HepG2 (cell line): ENCODE measurements around the gene TK2. TPM values are rescaled to one million over a fixed set of nuclear protein-coding genes. Genes with fewer than 3 reads are reported as not detected.

Experiments used
- ATAC-seq: fragments of 200-7000 bp; cut with Tn5 transposase; 3 replicates; pipeline ENCODE4 v1.9.1; 2020; ENCODE audit warnings: mild to moderate bottlenecking, moderate library complexity
- BruUV-seq: library from RNA; stranded (reverse); fragments of 400-500 nt; replicated peaks from 2 replicates; lab custom pipeline; 2021; lab: Mats Ljungman, UMichigan
- CTCF ChIA-PET: fragments of 300-600 bp; formaldehyde crosslinking; extraction: SDS; loops from one replicate; lab custom pipeline; 2021; ENCODE audit warnings: low total read pairs, inconsistent platforms, low intra/inter-chr PET ratio; lab: Yijun Ruan, JAX
- POLR2A ChIA-PET: fragments of 350-600 bp; sonication (Branson Sonifier 250); formaldehyde crosslinking; loops from one replicate; lab custom pipeline; 2020; ENCODE audit warnings: antibody characterized with exemption, inconsistent platforms; lab: Yijun Ruan, JAX
- DNase-seq: peaks from one replicate; pipeline ENCODE4 v3.0.0-alpha.2; 2015; ENCODE audit warnings: low spot score
- FAIRE-seq: peaks from 3 replicates; lab custom pipeline; 2011; peaks lifted over from hg19 to GRCh38; lab: Jason Lieb, UNC
- H2AFZ ChIP-seq: one replicate; pipeline ENCODE4 v1.6.1; 2011; ENCODE audit warnings: low read length, inconsistent platforms
- H3K27ac ChIP-seq: fragments of 300-600 bp; 3 replicates; pipeline ENCODE4 v1.8.0; 2011; ENCODE audit warnings: mixed run types, mild to moderate bottlenecking, mixed read lengths, low read length, inconsistent platforms; ENCODE audit not compliant: insufficient read depth; ENCODE audit errors: extremely low read length
- H3K27me3 ChIP-seq, 2 experiments: fragments of 200-600 bp in 1 of 2; 2 replicates in 1 of 2; 3 replicates in 1 of 2; pipeline versions ENCODE4 v1.6.0 to v1.8.0; 2011; ENCODE audit warnings: low read length in 2 of 2, mild to moderate bottlenecking in 2 of 2, moderate library complexity in 2 of 2, inconsistent platforms in 1 of 2; ENCODE audit not compliant: insufficient read depth in 2 of 2, control insufficient read depth in 1 of 2
- H3K36me3 ChIP-seq, 2 experiments: fragments of 200-600 bp in 1 of 2; replicated peaks in 1 of 2; 2 replicates in 1 of 2; 3 replicates in 1 of 2; pipeline versions ENCODE4 v1.5.1 to v1.8.0; 2011; ENCODE audit warnings: low read length in 2 of 2, inconsistent platforms in 1 of 2; ENCODE audit not compliant: insufficient read depth in 2 of 2, control insufficient read depth in 1 of 2
- H3K4me1 ChIP-seq: 2 replicates; pipeline ENCODE4 v1.5.1; 2012; ENCODE audit warnings: low read length, inconsistent platforms; ENCODE audit not compliant: insufficient read depth
- H3K4me2 ChIP-seq: 2 replicates; pipeline ENCODE4 v1.6.0; 2011; ENCODE audit warnings: low read depth, low read length, inconsistent platforms
- H3K4me3 ChIP-seq, 3 experiments: fragments of 200-600 bp in 1 of 3; sonication (generic), shearing (Covaris generic) in 1 of 3; replicated peaks in 1 of 3; 2 replicates each; pipeline ENCODE4 v1.5.1; 2011 to 2016; ENCODE audit warnings: low read length in 3 of 3, inconsistent platforms in 2 of 3, low read depth in 2 of 3, mild to moderate bottlenecking in 2 of 3, control low read depth in 1 of 3, mixed read lengths in 1 of 3; ENCODE audit not compliant: insufficient read depth in 1 of 3
- H3K79me2 ChIP-seq: one replicate; pipeline ENCODE4 v1.6.1; 2011; ENCODE audit warnings: low read length, inconsistent platforms; ENCODE audit not compliant: insufficient read depth
- H3K9ac ChIP-seq: 2 replicates; pipeline ENCODE4 v1.6.0; 2011; ENCODE audit warnings: mild to moderate bottlenecking, low read depth, low read length, inconsistent platforms; ENCODE audit not compliant: insufficient read depth
- H3K9me3 ChIP-seq: 2 replicates; pipeline ENCODE4 v1.5.1; 2012; ENCODE audit warnings: mild to moderate bottlenecking, low read length
- H4K20me1 ChIP-seq: 2 replicates; pipeline ENCODE4 v1.6.0; 2011; ENCODE audit warnings: inconsistent platforms, mild to moderate bottlenecking, low read length, moderate library complexity; ENCODE audit not compliant: insufficient read depth
- MED13 ChIP-seq: sonication (generic); formaldehyde crosslinking; IDR thresholded peaks from 2 replicates; pipeline ENCODE4 v1.5.0; 2020; ENCODE audit warnings: missing genetic modification reagents
- NFIC ChIP-seq: IDR thresholded peaks from 2 replicates; pipeline ENCODE4 v1.6.1; 2012; ENCODE audit warnings: mild to moderate bottlenecking, low read length, inconsistent platforms
- NR1H2 ChIP-seq: sonication (generic); formaldehyde crosslinking; IDR thresholded peaks from 2 replicates; pipeline ENCODE4 v1.8.1; 2022; ENCODE audit warnings: low read depth, missing genetic modification reagents, borderline replicate concordance
- SOX13 ChIP-seq, 3 experiments: fragments of 450-650 bp in 1 of 3; sonication (generic) in 1 of 3; formaldehyde crosslinking in 1 of 3; IDR thresholded peaks in 2 of 3; conservative IDR thresholded peaks in 1 of 3; 2 replicates each; pipeline versions ENCODE4 v1.5.0 to v1.6.1; 2016 to 2020; ENCODE audit warnings: antibody characterized with exemption in 1 of 3, mild to moderate bottlenecking in 1 of 3, missing compliant biosample characterization in 1 of 3, missing genetic modification reagents in 1 of 3, moderate library complexity in 1 of 3
- TBX3 ChIP-seq: fragments of 450-650 bp; IDR thresholded peaks from 2 replicates; pipeline ENCODE4 v1.6.1; 2017; ENCODE audit warnings: antibody characterized with exemption, mild to moderate bottlenecking, inconsistent platforms, borderline replicate concordance
- TSC22D2 ChIP-seq: sonication (generic); formaldehyde crosslinking; IDR thresholded peaks from 2 replicates; pipeline ENCODE4 v1.5.1; 2020; ENCODE audit warnings: missing genetic modification reagents, mild to moderate bottlenecking, borderline replicate concordance
- U2AF2 ChIP-seq: fragments of 200-400 bp; formaldehyde crosslinking; IDR thresholded peaks from 2 replicates; pipeline ENCODE4 v1.6.1; 2017; ENCODE audit warnings: low read depth, mild to moderate bottlenecking, low read length
- ZNF292 ChIP-seq: sonication (generic); formaldehyde crosslinking; IDR thresholded peaks from 2 replicates; pipeline ENCODE4 v1.8.1; 2022; ENCODE audit warnings: mild to moderate bottlenecking, low read depth, missing genetic modification reagents, borderline replicate concordance
- ZNF367 ChIP-seq: sonication (generic); formaldehyde crosslinking; IDR thresholded peaks from 2 replicates; pipeline ENCODE4 v1.4.0; 2020; ENCODE audit warnings: missing genetic modification reagents, borderline replicate concordance
- WGBS: methylation state at CpG from one replicate; pipeline ENCODE4 v1.1.6; 2017; ENCODE audit warnings: low lambda C conversion rate; 5-methylcytosine and 5-hydroxymethylcytosine counted together
- in situ Hi-C: cut with HindIII; loops from 2 replicates; pipeline ENCODE4 v1.10.0; 2017; ENCODE audit warnings: low pct_unique_long_range_greater_than_20kb; ENCODE audit not compliant: extremely low pct_ligation_motif_present
- intact Hi-C: fragments of 100-400 bp; cut with micrococcal nuclease; formaldehyde crosslinking; loops from one replicate; pipeline ENCODE4 v1.10.0; 2022; ENCODE audit not compliant: unreplicated experiment
- polyA plus RNA-seq, 8 experiments: library from polyadenylated mRNA; depleted of rRNA in 3 of 8; stranded (reverse) in 7 of 8; unstranded in 1 of 8; fragments of >200 nt; fragmentation: Illumina TruSeq in 4 of 8; extraction: Trizol in 4 of 8; gene quantifications; 2 replicates each; pipeline versions ENCODE4 v1.2.1 to v1.2.3, GENCODE V29; 2011 to 2016; ENCODE audit warnings: low read depth in 4 of 8, missing spikeins in 1 of 8, mixed read lengths in 1 of 8; ENCODE audit not compliant: insufficient read depth in 1 of 8
- total RNA-seq, 5 experiments: library from RNA; depleted of rRNA; stranded (reverse); fragments of >200 nt; fragmentation: Illumina TruSeq; extraction: Trizol; gene quantifications; 2 replicates each; pipeline ENCODE4 v1.2.3, GENCODE V29; 2016; ENCODE audit warnings: low read depth in 1 of 5
- TF ChIP-seq, protein P1 (sequence below): sonication (generic); formaldehyde crosslinking; IDR thresholded peaks from 2 replicates; pipeline ENCODE4 v1.9.0; 2021; ENCODE audit warnings: missing genetic modification reagents, borderline replicate concordance
- TF ChIP-seq, protein P2 (sequence below): sonication (generic); formaldehyde crosslinking; IDR thresholded peaks from 2 replicates; pipeline ENCODE4 v1.5.0; 2020; ENCODE audit warnings: missing genetic modification reagents
- TF ChIP-seq, protein P3 (sequence below): sonication (generic); formaldehyde crosslinking; IDR thresholded peaks from 2 replicates; pipeline ENCODE4 v1.4.0; 2020; ENCODE audit warnings: missing genetic modification reagents
- TF ChIP-seq, protein P4 (sequence below): sonication (generic); formaldehyde crosslinking; IDR thresholded peaks from 2 replicates; pipeline ENCODE4 v1.4.0; 2020; ENCODE audit warnings: missing genetic modification reagents

The TK2 gene
- total and polyA plus RNA-seq, 2 of the 13 experiments (the other 11 are each of a cell fraction or from before 2014, with no cell fraction given) = 18.7 to 21.0 TPM

DNA sequence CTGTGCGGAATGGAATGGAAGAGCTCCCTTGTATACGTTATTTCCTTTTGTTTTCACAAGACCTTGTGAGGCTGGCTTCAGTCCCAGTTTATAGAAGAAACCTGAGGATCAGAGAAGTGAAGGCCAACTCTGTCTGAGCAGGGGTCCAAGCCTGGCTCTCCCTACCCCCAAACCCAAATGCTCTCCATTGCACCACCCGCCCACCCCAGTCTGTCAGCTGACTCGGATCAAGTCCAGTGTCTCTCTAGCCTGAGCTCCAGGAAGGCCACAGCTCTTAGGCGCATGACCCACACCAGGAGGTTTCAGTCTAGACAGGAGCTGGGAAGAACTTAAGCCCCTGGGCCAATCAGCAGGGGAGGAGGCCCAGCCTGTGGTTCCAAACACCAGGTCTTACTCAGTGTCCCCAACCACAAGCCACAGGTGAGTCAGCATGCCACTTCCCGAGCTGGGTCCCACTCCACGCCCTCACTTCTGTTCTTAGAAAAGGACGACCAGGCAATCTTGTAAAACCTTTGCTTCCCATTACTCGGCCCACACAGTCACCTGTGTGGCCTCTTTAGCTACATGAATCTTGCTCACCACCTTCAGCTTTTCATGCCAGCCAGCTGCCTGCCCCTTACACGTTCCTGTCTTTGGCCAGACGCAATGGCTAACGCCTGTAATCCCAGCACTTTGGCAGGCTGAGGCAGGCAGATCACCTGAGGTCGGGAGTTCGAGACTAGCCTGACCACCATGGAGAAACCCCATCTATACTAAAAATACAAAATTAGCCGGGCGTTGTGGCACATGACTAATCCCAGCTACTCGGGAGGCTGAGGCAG lies 27.8 kb downstream of the TK2 start:
- TF ChIP-seq ZNF367 (CRISPR knock-in tag) (no peak), MED13 (CRISPR knock-in tag) (no peak), TSC22D2 (no peak), U2AF2 (no peak), SOX13 (IDR thresholded peaks at IDR 0.05) (no peak), SOX13 (CRISPR knock-in tag; conservative IDR thresholded peaks at IDR 0.05 in 1 of 2, IDR thresholded peaks at IDR 0.05 in 1 of 2) (no peak), ZNF292 (CRISPR knock-in tag) (no peak), NR1H2 (no peak), TBX3 (no peak), NFIC (no peak)
- TF ChIP-seq, protein P1, sequence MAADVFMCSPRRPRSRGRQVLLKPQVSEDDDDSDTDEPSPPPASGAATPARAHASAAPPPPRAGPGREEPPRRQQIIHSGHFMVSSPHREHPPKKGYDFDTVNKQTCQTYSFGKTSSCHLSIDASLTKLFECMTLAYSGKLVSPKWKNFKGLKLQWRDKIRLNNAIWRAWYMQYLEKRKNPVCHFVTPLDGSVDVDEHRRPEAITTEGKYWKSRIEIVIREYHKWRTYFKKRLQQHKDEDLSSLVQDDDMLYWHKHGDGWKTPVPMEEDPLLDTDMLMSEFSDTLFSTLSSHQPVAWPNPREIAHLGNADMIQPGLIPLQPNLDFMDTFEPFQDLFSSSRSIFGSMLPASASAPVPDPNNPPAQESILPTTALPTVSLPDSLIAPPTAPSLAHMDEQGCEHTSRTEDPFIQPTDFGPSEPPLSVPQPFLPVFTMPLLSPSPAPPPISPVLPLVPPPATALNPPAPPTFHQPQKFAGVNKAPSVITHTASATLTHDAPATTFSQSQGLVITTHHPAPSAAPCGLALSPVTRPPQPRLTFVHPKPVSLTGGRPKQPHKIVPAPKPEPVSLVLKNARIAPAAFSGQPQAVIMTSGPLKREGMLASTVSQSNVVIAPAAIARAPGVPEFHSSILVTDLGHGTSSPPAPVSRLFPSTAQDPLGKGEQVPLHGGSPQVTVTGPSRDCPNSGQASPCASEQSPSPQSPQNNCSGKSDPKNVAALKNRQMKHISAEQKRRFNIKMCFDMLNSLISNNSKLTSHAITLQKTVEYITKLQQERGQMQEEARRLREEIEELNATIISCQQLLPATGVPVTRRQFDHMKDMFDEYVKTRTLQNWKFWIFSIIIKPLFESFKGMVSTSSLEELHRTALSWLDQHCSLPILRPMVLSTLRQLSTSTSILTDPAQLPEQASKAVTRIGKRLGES (CRISPR knock-in tag) = no peak
- TF ChIP-seq, protein P2, sequence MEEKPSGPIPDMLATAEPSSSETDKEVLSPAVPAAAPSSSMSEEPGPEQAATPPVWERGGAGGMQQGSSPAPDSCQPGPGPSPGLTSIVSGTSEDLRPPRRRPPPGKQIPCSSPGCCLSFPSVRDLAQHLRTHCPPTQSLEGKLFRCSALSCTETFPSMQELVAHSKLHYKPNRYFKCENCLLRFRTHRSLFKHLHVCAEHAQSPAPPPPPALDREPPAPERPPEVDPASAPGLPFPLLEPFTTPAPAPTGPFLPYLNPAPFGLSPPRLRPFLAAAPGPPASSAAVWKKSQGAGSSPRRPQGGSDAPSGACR = no peak
- TF ChIP-seq, protein P3, sequence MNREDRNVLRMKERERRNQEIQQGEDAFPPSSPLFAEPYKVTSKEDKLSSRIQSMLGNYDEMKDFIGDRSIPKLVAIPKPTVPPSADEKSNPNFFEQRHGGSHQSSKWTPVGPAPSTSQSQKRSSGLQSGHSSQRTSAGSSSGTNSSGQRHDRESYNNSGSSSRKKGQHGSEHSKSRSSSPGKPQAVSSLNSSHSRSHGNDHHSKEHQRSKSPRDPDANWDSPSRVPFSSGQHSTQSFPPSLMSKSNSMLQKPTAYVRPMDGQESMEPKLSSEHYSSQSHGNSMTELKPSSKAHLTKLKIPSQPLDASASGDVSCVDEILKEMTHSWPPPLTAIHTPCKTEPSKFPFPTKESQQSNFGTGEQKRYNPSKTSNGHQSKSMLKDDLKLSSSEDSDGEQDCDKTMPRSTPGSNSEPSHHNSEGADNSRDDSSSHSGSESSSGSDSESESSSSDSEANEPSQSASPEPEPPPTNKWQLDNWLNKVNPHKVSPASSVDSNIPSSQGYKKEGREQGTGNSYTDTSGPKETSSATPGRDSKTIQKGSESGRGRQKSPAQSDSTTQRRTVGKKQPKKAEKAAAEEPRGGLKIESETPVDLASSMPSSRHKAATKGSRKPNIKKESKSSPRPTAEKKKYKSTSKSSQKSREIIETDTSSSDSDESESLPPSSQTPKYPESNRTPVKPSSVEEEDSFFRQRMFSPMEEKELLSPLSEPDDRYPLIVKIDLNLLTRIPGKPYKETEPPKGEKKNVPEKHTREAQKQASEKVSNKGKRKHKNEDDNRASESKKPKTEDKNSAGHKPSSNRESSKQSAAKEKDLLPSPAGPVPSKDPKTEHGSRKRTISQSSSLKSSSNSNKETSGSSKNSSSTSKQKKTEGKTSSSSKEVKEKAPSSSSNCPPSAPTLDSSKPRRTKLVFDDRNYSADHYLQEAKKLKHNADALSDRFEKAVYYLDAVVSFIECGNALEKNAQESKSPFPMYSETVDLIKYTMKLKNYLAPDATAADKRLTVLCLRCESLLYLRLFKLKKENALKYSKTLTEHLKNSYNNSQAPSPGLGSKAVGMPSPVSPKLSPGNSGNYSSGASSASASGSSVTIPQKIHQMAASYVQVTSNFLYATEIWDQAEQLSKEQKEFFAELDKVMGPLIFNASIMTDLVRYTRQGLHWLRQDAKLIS (CRISPR knock-in tag) = no peak
- TF ChIP-seq, protein P4, sequence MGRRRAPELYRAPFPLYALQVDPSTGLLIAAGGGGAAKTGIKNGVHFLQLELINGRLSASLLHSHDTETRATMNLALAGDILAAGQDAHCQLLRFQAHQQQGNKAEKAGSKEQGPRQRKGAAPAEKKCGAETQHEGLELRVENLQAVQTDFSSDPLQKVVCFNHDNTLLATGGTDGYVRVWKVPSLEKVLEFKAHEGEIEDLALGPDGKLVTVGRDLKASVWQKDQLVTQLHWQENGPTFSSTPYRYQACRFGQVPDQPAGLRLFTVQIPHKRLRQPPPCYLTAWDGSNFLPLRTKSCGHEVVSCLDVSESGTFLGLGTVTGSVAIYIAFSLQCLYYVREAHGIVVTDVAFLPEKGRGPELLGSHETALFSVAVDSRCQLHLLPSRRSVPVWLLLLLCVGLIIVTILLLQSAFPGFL (CRISPR knock-in tag) = no peak
- TF ChIP-seq, all 625 proteins: peak for 0
- Histone ChIP-seq H3K4me2 (no peak overlapping the region), H3K9ac (no peak overlapping the region), H3K9me3 (no peaks in the 10 kb centered on the region), H4K20me1 (no peaks in the 10 kb centered on the region), H3K4me1 (peaks cover 22% of the 10 kb centered on the region), H3K27ac (no peak overlapping the region), H2AFZ (no peak overlapping the region), H3K4me3 (no peak overlapping the region), H3K36me3 (peaks cover 5 to 12% of the 10 kb centered on the region in 2 experiments; a peak in 4 of 5 replicates), H3K79me2 (no peaks in the 10 kb centered on the region), H3K27me3 (no peaks in the 10 kb centered on the region)
- in situ Hi-C loops (no loop called here), intact Hi-C loops (no loop called here)
- no peak for FAIRE-seq
- no peak for ATAC-seq
- DNase-seq = no peak
- POLR2A ChIA-PET = interaction anchor here (0.9 to 1.4 kb wide), 3 partner anchors 21 to 30 kb away, joined by 3 to 4 read pairs (median 3); partner anchors contain the start of gene CKLF
- CTCF ChIA-PET = no interaction called here
- BruUV-seq = no TSS peak
- 94% methylated on average over 17 of the region's 17 CpGs for WGBS
